ENCODE measurements around the gene KLHL36.
A peak's percentile ranks its signal among the peaks of the same experiment; 100 is the strongest.

KLHL36 gene

GRCh38 chr16:84648595-84649510 lies 542 bp downstream of the KLHL36 start:
- DNase-seq: no peak

- no peak for DNase-seq
Measured at GRCh38 chr16:84649511-84649861, 1.2 kb downstream of the KLHL36 start.

- peak; percentile 88 for DNase-seq
Measured at GRCh38 chr16:84650062-84650991, 2.0 kb downstream of the KLHL36 start.

- DNase-seq: no peak
Measured at GRCh38 chr16:84652566-84652965, 4.3 kb downstream of the KLHL36 start.

- DNase-seq: no peak
Measured at GRCh38 chr16:84654238-84654637, 5.9 kb downstream of the KLHL36 start.

GRCh38 chr16:84654998-84655397 lies 6.7 kb downstream of the KLHL36 start:
- no peak for DNase-seq

GRCh38 chr16:84656649-84657048 lies 8.3 kb downstream of the KLHL36 start:
- no peak for DNase-seq

- DNase-seq: no peak
Measured at GRCh38 chr16:84657229-84657837, 9.0 kb downstream of the KLHL36 start.

GRCh38 chr16:84658690-84659089 lies 10.4 kb downstream of the KLHL36 start:
- DNase-seq: no peak

GRCh38 chr16:84659656-84660300 lies 11.5 kb downstream of the KLHL36 start:
- no peak for DNase-seq

GRCh38 chr16:84660973-84661372 lies 12.7 kb downstream of the KLHL36 start:
- DNase-seq: no peak

- no peak for DNase-seq
Measured at GRCh38 chr16:84661418-84662060, 13.2 kb downstream of the KLHL36 start.

GRCh38 chr16:84662471-84662870 lies 14.2 kb downstream of the KLHL36 start:
- DNase-seq: no peak

GRCh38 chr16:84663433-84664101 lies 15.3 kb downstream of the KLHL36 start:
- no peak for DNase-seq

GRCh38 chr16:84665359-84665758 lies 17.0 kb downstream of the KLHL36 start:
- no peak for DNase-seq

GRCh38 chr16:84665843-84666242 lies 17.5 kb downstream of the KLHL36 start:
- no peak for DNase-seq

- DNase-seq: no peak
Measured at GRCh38 chr16:84667600-84668309, 19.4 kb downstream of the KLHL36 start.

- no peak for DNase-seq
Measured at GRCh38 chr16:84670063-84670462, 21.8 kb downstream of the KLHL36 start.

- peak; percentile 56 for DNase-seq
Measured at GRCh38 chr16:84672276-84673202, 24.2 kb downstream of the KLHL36 start.

GRCh38 chr16:84673203-84673535 lies 24.9 kb downstream of the KLHL36 start:
- DNase-seq: no peak

Measured in fibroblast of skin of abdomen (primary cell).